Measurements from ENCODE around the gene RASSF3.

RASSF3 gene

GRCh38 chr12:64569923-64570691 lies 40.2 kb upstream of the RASSF3 start:
- no peak for ATAC-seq (ENCODE audit: insufficient read depth, low read depth)
- no peak for TF ChIP-seq EZH2 (IDR thresholded peaks at IDR 0.05; ENCODE audit: borderline replicate concordance, low read depth, low read length, severe bottlenecking)
- TF ChIP-seq CTCF (IDR thresholded peaks at IDR 0.05; ENCODE audit: borderline replicate concordance, extremely low read depth, low read length, poor library complexity, severe bottlenecking) = no peak
- Histone ChIP-seq H3K27ac (ENCODE audit: low read length) (no peak overlapping the region), H3K36me3 (ENCODE audit: insufficient read depth, low read length) (no peaks in the 10 kb centered on the region), H3K9me3 (ENCODE audit: insufficient read depth, low read length, severe bottlenecking) (peaks cover 9% of the 10 kb centered on the region), H3K4me3 (ENCODE audit: low read depth in 1 of 2, low read length in 2 of 2) (no peak overlapping the region), H3K9ac (ENCODE audit: low read depth, low read length) (no peak overlapping the region), H3K4me1 (ENCODE audit: insufficient read depth, low read length) (peaks cover 7% of the 10 kb centered on the region; the same call in 1 of the 2 replicates), H3K4me2 (ENCODE audit: insufficient read depth, low read length) (no peak overlapping the region), H2AFZ (ENCODE audit: low read depth, low read length) (no peak overlapping the region), H3K27me3 (ENCODE audit: insufficient read depth, low read length, poor library complexity) (no peaks in the 10 kb centered on the region), H4K20me1 (ENCODE audit: insufficient read depth, low read length) (no peaks in the 10 kb centered on the region), H3K79me2 (ENCODE audit: insufficient read depth, low read length) (no peaks in the 10 kb centered on the region)
- DNase-seq = no peak

GRCh38 chr12:64571411-64571810 lies 38.9 kb upstream of the RASSF3 start:
- Histone ChIP-seq H4K20me1 (ENCODE audit: insufficient read depth, low read length) (no peaks in the 10 kb centered on the region), H3K9ac (ENCODE audit: low read depth, low read length) (no peak overlapping the region), H2AFZ (ENCODE audit: low read depth, low read length) (no peak overlapping the region), H3K79me2 (ENCODE audit: insufficient read depth, low read length) (no peaks in the 10 kb centered on the region), H3K36me3 (ENCODE audit: insufficient read depth, low read length) (no peaks in the 10 kb centered on the region), H3K4me3 (ENCODE audit: low read depth in 1 of 2, low read length in 2 of 2) (no peak overlapping the region), H3K9me3 (ENCODE audit: insufficient read depth, low read length, severe bottlenecking) (peaks cover 14% of the 10 kb centered on the region), H3K27ac (ENCODE audit: low read length) (no peak overlapping the region), H3K4me1 (ENCODE audit: insufficient read depth, low read length) (peaks cover 7% of the 10 kb centered on the region; the same call in 1 of the 2 replicates), H3K4me2 (ENCODE audit: insufficient read depth, low read length) (no peak overlapping the region), H3K27me3 (ENCODE audit: insufficient read depth, low read length, poor library complexity) (no peaks in the 10 kb centered on the region)
- no peak for TF ChIP-seq CTCF (IDR thresholded peaks at IDR 0.05; ENCODE audit: borderline replicate concordance, extremely low read depth, low read length, poor library complexity, severe bottlenecking)
- no peak for TF ChIP-seq EZH2 (IDR thresholded peaks at IDR 0.05; ENCODE audit: borderline replicate concordance, low read depth, low read length, severe bottlenecking)
- DNase-seq (peak; percentile 44), ATAC-seq (ENCODE audit: insufficient read depth, low read depth) (peak; percentile 87)

GRCh38 chr12:64572241-64572640 lies 38.1 kb upstream of the RASSF3 start:
- Histone ChIP-seq H3K9me3 (ENCODE audit: insufficient read depth, low read length, severe bottlenecking) (peaks cover 14% of the 10 kb centered on the region), H4K20me1 (ENCODE audit: insufficient read depth, low read length) (no peaks in the 10 kb centered on the region), H3K4me2 (ENCODE audit: insufficient read depth, low read length) (no peak overlapping the region), H2AFZ (ENCODE audit: low read depth, low read length) (no peak overlapping the region), H3K79me2 (ENCODE audit: insufficient read depth, low read length) (no peaks in the 10 kb centered on the region), H3K27ac (ENCODE audit: low read length) (no peak overlapping the region), H3K4me3 (ENCODE audit: low read depth in 1 of 2, low read length in 2 of 2) (no peak overlapping the region), H3K27me3 (ENCODE audit: insufficient read depth, low read length, poor library complexity) (no peaks in the 10 kb centered on the region), H3K4me1 (ENCODE audit: insufficient read depth, low read length) (peaks cover 7% of the 10 kb centered on the region; the same call in 1 of the 2 replicates), H3K36me3 (ENCODE audit: insufficient read depth, low read length) (no peaks in the 10 kb centered on the region), H3K9ac (ENCODE audit: low read depth, low read length) (no peak overlapping the region)
- DNase-seq (no peak), ATAC-seq (ENCODE audit: insufficient read depth, low read depth) (no peak)
- TF ChIP-seq CTCF (IDR thresholded peaks at IDR 0.05; ENCODE audit: borderline replicate concordance, extremely low read depth, low read length, poor library complexity, severe bottlenecking) (no peak), EZH2 (IDR thresholded peaks at IDR 0.05; ENCODE audit: borderline replicate concordance, low read depth, low read length, severe bottlenecking) (no peak)

All from DND-41 (cell line).